Neural progenitor cell (in vitro differentiated cells): ENCODE data around the gene SYTL2. TPM values are rescaled to one million over a fixed set of nuclear protein-coding genes. Genes with fewer than 3 reads are reported as not detected.

ENCODE experiments used
- DNase-seq: peaks from one replicate; pipeline ENCODE4 v3.0.0-alpha.2; 2016; ENCODE audit warnings: low spot score
- H2AFZ ChIP-seq: fragments of 200-600 bp; sonication (generic); replicated peaks from 2 replicates; pipeline ENCODE4 v1.6.1; 2016; ENCODE audit warnings: antibody characterized with exemption
- H3F3A ChIP-seq: fragments of 200-600 bp; sonication (generic); 2 replicates; pipeline ENCODE4 v1.6.1; 2016; ENCODE audit warnings: antibody characterized with exemption, low read depth
- H3K27ac ChIP-seq: fragments of 200-600 bp; sonication (generic); 2 replicates; pipeline ENCODE4 v1.5.1; 2016; ENCODE audit warnings: mild to moderate bottlenecking
- H3K27me3 ChIP-seq: fragments of 200-600 bp; sonication (generic); 2 replicates; pipeline ENCODE4 v1.6.1; 2016; ENCODE audit warnings: mild to moderate bottlenecking, moderate library complexity
- H3K36me3 ChIP-seq: fragments of 200-600 bp; sonication (generic); 2 replicates; pipeline ENCODE4 v1.5.1; 2016
- H3K4me1 ChIP-seq: fragments of 200-600 bp; sonication (generic); 2 replicates; pipeline ENCODE4 v1.6.1; 2016; ENCODE audit warnings: mixed run types
- H3K4me2 ChIP-seq: fragments of 200-600 bp; sonication (generic); 2 replicates; pipeline ENCODE4 v1.6.1; 2016
- H3K4me3 ChIP-seq: fragments of 200-600 bp; sonication (generic); 2 replicates; pipeline ENCODE4 v1.5.1; 2016
- H3K79me2 ChIP-seq: fragments of 200-600 bp; sonication (generic); 2 replicates; pipeline ENCODE4 v1.6.1; 2016; ENCODE audit warnings: low read depth
- H3K9ac ChIP-seq: fragments of 200-600 bp; sonication (generic); 2 replicates; pipeline ENCODE4 v1.6.1; 2016
- H3K9me3 ChIP-seq: fragments of 200-600 bp; sonication (generic); 2 replicates; pipeline ENCODE4 v1.5.1; 2016; ENCODE audit warnings: low read depth
- H4K20me1 ChIP-seq: fragments of 200-600 bp; sonication (generic); 2 replicates; pipeline ENCODE4 v1.6.1; 2016; ENCODE audit warnings: low read depth
- H3K27ac Mint-ChIP-seq: 3 replicates; pipeline ENCODE4 v1.8.0; 2021; ENCODE audit warnings: mixed read lengths
- H3K27me3 Mint-ChIP-seq: 2 replicates; pipeline ENCODE4 v1.8.0; 2022; ENCODE audit warnings: low read depth, mild to moderate bottlenecking, inconsistent platforms, moderate library complexity, mixed read lengths; ENCODE audit not compliant: insufficient read depth
- H3K36me3 Mint-ChIP-seq: 3 replicates; pipeline ENCODE4 v1.8.0; 2021; ENCODE audit warnings: mixed read lengths
- H3K4me1 Mint-ChIP-seq: 3 replicates; pipeline ENCODE4 v1.8.0; 2021; ENCODE audit warnings: mixed read lengths
- H3K4me3 Mint-ChIP-seq: 3 replicates; pipeline ENCODE4 v1.8.0; 2021; ENCODE audit warnings: mild to moderate bottlenecking, moderate library complexity, mixed read lengths
- H3K9me3 Mint-ChIP-seq: 3 replicates; pipeline ENCODE4 v1.8.0; 2020; ENCODE audit warnings: mixed read lengths
- EZH2 ChIP-seq: fragments of 200-600 bp; sonication (generic); IDR thresholded peaks from 2 replicates; pipeline ENCODE4 v1.6.1; 2017; ENCODE audit warnings: antibody characterized with exemption, mild to moderate bottlenecking, moderate library complexity
- EZH2phosphoT487 ChIP-seq: fragments of 200-600 bp; sonication (generic); IDR thresholded peaks from 2 replicates; pipeline ENCODE4 v1.6.1; 2017; ENCODE audit warnings: antibody characterized with exemption
- total RNA-seq: library from RNA; depleted of rRNA; stranded (reverse); fragments of >200 nt; gene quantifications from 2 replicates; pipeline ENCODE4 v1.2.3, GENCODE V29; 2015; ENCODE audit warnings: low replicate concordance
- TF ChIP-seq, protein P1 (sequence below): fragments of 200-600 bp; sonication (generic); IDR thresholded peaks from 2 replicates; pipeline ENCODE4 v1.5.1; 2017; ENCODE audit warnings: antibody characterized with exemption, mild to moderate bottlenecking

The SYTL2 gene
- total RNA-seq, 1 donor from 2014 or later, result 34.1 TPM

DNA sequence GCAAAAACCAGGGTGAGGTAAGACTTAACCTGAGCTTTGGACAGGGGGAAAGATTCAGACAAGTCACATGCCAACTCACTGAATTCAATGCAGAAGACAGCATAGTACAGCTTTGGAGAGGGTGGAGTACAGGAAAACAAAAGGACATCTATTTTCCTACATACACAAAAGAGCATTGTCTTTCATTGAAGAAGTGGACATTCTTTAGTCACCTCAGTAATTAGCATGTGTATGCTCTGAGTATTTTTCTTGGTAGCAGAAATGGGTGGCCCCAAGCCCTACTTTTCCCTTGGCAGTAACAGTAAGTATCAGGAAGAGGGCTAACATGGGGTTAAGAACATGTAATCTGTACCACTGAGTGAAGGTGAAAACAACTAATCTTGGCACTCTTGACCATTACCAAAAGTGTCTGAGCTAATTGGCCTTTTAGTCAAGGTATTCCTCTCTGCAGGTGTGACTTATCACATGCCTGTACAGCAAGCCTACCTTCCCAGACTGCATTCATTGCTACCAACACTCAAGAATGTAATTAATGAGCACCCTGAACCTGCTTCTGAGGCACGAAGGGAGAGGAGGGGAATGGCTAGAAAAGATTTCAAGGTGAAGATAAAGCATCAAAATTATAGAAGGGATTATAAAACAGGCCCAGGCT is 33.9 kb downstream of the SYTL2 start:
- H3K9ac ChIP-seq, result no peak overlapping the region
- H3K79me2 ChIP-seq, result no peaks in the 10 kb centered on the region
- TF ChIP-seq, protein P1, sequence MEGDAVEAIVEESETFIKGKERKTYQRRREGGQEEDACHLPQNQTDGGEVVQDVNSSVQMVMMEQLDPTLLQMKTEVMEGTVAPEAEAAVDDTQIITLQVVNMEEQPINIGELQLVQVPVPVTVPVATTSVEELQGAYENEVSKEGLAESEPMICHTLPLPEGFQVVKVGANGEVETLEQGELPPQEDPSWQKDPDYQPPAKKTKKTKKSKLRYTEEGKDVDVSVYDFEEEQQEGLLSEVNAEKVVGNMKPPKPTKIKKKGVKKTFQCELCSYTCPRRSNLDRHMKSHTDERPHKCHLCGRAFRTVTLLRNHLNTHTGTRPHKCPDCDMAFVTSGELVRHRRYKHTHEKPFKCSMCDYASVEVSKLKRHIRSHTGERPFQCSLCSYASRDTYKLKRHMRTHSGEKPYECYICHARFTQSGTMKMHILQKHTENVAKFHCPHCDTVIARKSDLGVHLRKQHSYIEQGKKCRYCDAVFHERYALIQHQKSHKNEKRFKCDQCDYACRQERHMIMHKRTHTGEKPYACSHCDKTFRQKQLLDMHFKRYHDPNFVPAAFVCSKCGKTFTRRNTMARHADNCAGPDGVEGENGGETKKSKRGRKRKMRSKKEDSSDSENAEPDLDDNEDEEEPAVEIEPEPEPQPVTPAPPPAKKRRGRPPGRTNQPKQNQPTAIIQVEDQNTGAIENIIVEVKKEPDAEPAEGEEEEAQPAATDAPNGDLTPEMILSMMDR, result no peak
- Mint-ChIP-seq H3K4me3 (no peak overlapping the region), H3K4me1 (peaks cover 14% of the 10 kb centered on the region), H3K27me3 (peaks cover 2% of the 10 kb centered on the region), H3K9me3 (no peaks in the 10 kb centered on the region), H3K27ac (no peak overlapping the region), H3K36me3 (no peaks in the 10 kb centered on the region)
- H3F3A ChIP-seq, result no peaks in the 10 kb centered on the region
- H3K4me3 ChIP-seq, result no peak overlapping the region
- H4K20me1 ChIP-seq, result no peaks in the 10 kb centered on the region
- DNase-seq, result no peak
- no peaks in the 10 kb centered on the region for H3K27me3 ChIP-seq
- no peak overlapping the region for H3K4me2 ChIP-seq
- no peaks in the 10 kb centered on the region for H3K36me3 ChIP-seq
- H3K27ac ChIP-seq, result no peak overlapping the region
- peaks cover 17% of the 10 kb centered on the region for H3K4me1 ChIP-seq
- H2AFZ ChIP-seq, result no peak overlapping the region
- no peaks in the 10 kb centered on the region for H3K9me3 ChIP-seq

DNA sequence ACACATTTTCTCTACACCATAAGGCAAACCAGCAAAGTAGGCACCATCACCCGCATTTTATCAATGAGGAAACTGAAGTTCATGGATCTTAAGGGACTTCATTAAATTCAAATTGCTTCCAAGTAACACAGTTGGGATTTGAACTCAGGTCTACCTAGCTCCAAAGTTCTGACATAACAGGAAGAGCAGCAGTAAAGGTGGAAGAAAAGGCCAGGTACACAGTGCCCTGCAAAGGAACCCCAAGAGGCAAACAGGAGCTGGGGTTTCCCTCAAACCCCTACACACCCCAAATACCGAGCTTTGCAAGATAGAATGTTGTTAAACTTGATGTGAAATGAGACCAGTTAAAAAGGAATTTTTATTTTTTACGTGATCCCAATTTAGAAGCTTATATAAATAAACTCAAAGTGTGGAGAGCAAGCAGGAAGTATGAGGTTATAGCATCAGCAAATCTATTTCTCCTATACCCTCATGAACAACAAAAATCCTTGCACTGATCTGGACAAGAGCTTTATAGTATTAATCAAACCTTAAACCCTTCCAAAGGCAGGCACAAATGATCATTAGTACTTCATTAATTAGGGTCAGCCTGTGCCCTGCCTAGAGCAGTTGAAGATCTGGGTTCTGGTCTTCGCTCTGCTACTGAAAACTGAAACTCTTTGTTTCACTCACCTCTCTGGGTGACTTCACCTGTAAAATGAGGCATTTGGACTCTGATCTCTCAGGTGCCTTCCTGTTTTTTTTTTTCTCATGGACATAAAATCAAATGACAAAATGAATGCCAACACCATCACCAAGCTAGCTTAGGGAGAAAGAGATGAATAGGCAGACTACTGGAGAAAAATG is 36.5 kb downstream of the SYTL2 start:
- H3K4me2 ChIP-seq, result no peak overlapping the region
- no peak overlapping the region for H3K4me3 Mint-ChIP-seq

DNA sequence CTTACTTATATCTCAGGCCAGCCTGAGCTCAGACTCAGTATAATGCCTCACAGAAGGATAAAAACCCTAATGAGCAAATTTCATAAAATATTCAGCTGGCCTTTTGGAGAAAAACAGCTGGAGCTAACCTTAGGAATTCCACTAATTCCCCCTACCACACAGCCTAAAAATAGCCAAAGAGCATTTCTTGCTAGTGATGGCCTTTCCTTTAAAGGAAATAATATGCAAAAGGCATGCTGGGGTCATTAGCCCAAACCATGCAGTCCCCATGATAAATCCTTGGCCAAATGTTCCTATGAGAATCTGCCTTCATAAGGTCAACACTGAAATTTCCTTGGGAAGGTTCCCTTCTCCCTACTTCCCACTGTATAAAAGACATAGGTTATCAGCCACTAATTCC is 38.2 kb downstream of the SYTL2 start:
- H3K27me3 ChIP-seq, result no peaks in the 10 kb centered on the region
- no peak overlapping the region for H3K4me3 Mint-ChIP-seq
- H2AFZ ChIP-seq, result no peak overlapping the region
- peaks cover 6% of the 10 kb centered on the region for H3K9me3 Mint-ChIP-seq
- H3K27ac Mint-ChIP-seq, result no peak overlapping the region
- no peak overlapping the region for H3K27ac ChIP-seq
- no peaks in the 10 kb centered on the region for H3K4me1 Mint-ChIP-seq
- no peak overlapping the region for H3K9ac ChIP-seq
- H3K4me3 ChIP-seq, result no peak overlapping the region
- no peaks in the 10 kb centered on the region for H3K36me3 Mint-ChIP-seq
- no peak for DNase-seq
- no peaks in the 10 kb centered on the region for H3K4me1 ChIP-seq
- H3F3A ChIP-seq, result no peaks in the 10 kb centered on the region
- no peak for TF ChIP-seq EZH2
- no peak for TF ChIP-seq EZH2phosphoT487
- TF ChIP-seq, protein P1, result no peak
- no peaks in the 10 kb centered on the region for H4K20me1 ChIP-seq
- H3K9me3 ChIP-seq, result no peaks in the 10 kb centered on the region
- no peaks in the 10 kb centered on the region for H3K79me2 ChIP-seq
- no peak overlapping the region for H3K4me2 ChIP-seq
- no peaks in the 10 kb centered on the region for H3K36me3 ChIP-seq
- peaks cover 4% of the 10 kb centered on the region for H3K27me3 Mint-ChIP-seq

More for the DNA sequence above, 36.5 kb downstream of the SYTL2 start:
- no peak overlapping the region for H3K4me3 ChIP-seq
- no peaks in the 10 kb centered on the region for H3F3A ChIP-seq
- H3K27ac ChIP-seq, result no peak overlapping the region
- peaks cover 1% of the 10 kb centered on the region for H3K4me1 ChIP-seq
- H3K79me2 ChIP-seq, result no peaks in the 10 kb centered on the region
- no peaks in the 10 kb centered on the region for H4K20me1 ChIP-seq
- no peak overlapping the region for H3K27ac Mint-ChIP-seq
- no peak overlapping the region for H3K9ac ChIP-seq
- H3K27me3 ChIP-seq, result no peaks in the 10 kb centered on the region
- no peaks in the 10 kb centered on the region for H3K9me3 ChIP-seq
- H3K36me3 Mint-ChIP-seq, result no peaks in the 10 kb centered on the region
- H3K36me3 ChIP-seq, result no peaks in the 10 kb centered on the region
- H3K27me3 Mint-ChIP-seq, result peaks cover 4% of the 10 kb centered on the region
- H3K4me1 Mint-ChIP-seq, result no peaks in the 10 kb centered on the region
- H3K9me3 Mint-ChIP-seq, result peaks cover 2% of the 10 kb centered on the region
- TF ChIP-seq EZH2phosphoT487 (no peak), EZH2 (no peak)
- TF ChIP-seq, protein P1, result no peak
- H2AFZ ChIP-seq, result no peak overlapping the region
- no peak for DNase-seq
